ENCODE results near the gene RNF19B.
A peak's percentile ranks its signal among the peaks of the same experiment; 100 is the strongest.

RNF19B gene

GRCh38 chr1:32967888-32968568, 3.4 kb upstream of the RNF19B start:
- DNase-seq, result no peak

DNA sequence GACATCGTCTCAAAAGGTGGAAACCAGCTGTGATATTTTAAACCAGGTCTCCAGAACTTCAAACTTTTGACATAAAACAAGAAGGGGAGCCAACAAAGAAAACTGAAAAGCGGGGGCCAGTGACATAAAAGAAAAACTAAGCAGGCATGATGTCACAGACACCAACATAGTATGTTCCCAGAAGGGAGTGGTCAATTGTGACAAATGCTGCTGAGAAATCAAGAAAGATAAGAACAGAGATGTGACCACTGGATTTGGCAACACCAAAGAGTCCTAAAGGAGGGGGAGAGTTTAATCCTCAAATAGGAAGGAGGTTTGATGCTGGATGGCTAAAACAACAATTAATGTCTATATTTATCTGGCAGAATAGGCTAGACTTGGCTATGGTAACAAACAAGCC, 2.3 kb upstream of the RNF19B start:
- peak; percentile 14 for DNase-seq

GRCh38 chr1:32965251-32965747, 690 bp upstream of the RNF19B start:
- DNase-seq, result no peak

DNA sequence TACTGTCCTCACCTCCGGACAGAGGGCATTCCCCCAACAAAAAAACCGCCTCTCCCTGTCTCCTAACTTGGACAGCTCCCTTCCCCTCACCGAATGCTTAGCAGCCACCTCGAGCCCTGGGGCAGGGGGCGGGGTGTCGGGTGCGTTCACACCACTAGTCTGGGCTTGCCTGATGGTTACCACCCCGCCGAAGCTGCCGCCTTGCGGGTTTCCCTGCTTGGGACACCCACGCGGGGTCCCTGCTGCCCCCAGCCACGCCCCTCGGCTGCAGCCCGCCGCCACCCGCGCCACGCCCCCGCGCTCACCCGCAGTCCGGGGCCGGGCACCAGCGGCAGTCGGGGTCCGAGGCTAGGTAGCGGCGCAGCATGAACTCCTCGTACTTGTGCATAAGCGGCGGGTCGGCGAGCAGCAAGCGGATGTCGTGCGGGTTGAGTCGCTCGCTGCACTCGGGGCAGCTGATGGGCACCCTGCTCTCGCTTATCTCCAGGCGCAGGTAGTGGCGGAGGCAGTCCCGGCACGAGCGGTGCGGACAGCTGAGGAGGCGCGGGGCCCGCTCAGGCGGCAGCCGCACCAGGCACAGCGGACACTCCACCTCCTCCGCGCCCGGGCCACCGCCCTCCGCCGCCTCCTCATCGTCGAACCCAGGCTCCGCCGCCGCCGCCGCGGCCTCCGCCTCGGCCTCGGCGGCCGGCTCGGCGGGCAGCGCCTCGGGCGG, 706 bp downstream of the RNF19B start:
- no peak for DNase-seq

- DNase-seq, result peak; percentile 12
Measured at GRCh38 chr1:32962248-32962896, 2.2 kb downstream of the RNF19B start.

DNA sequence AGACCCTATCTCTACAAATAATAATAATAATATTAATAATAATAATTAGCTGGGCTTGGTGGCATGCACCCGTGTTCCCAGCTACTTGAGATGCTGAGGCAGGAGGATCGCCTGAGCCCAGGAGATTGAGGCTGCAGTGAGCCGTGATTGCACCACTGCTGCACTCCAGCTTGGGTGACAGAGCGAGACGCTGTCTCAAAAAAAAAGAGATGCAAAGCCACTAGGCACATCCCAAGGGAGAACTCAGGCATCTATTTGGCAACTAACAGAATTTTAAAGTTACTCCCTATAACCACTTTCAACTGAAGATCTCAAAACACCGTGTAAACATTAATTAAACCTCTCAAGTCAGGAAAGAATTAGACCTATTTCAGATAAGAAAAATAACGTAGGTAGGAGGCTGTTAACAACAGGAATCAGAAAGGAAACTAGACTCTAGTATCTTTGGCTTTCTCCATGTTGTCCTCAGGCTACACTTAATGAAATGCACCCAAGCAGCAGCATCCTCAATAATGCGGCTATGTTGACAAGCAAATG, 3.7 kb downstream of the RNF19B start:
- peak; percentile 9 for DNase-seq

- DNase-seq, result no peak
Measured at GRCh38 chr1:32960342-32960741, 4.3 kb downstream of the RNF19B start.

DNA sequence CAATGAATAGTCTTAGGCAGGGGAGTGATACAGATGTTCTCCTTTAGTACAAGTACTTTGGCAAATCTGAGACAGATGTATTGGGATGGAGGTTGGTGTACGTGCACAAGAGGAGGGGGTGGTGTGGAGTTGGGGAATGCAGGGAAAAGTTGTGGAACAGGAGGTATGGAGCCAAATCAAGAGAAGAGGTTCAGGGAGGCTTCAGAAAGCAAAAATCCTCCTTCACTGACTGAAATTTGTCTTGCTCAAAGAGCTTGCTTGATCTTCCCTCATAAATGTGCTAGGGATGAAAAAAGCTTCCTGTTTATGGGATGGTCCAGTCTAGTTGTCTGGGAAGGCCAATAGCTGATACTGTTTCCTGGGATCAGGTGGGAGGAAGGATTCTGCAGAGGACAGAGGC, 5.8 kb downstream of the RNF19B start:
- DNase-seq, result no peak

DNA sequence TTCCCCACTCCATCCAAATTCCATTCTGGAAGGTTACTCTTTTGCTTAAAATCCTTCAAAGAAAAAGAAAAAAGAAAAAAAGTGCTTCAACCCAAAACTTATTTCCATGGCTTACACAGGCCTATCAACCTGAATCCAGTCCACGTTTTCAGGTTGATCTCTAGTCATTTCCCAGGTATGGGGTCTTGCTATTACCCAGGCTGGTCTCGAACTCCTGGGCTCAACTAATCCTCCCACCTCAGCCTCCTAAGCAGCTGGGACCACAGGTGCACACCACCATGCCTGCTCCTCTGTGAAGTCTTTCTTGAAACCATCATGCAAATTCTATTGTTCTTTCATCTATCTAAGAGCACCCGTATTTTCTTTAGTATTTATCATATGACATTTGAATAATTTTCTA, 7.6 kb downstream of the RNF19B start:
- no peak for DNase-seq

- DNase-seq, result no peak
Measured at GRCh38 chr1:32954168-32954567, 10.4 kb downstream of the RNF19B start.

DNA sequence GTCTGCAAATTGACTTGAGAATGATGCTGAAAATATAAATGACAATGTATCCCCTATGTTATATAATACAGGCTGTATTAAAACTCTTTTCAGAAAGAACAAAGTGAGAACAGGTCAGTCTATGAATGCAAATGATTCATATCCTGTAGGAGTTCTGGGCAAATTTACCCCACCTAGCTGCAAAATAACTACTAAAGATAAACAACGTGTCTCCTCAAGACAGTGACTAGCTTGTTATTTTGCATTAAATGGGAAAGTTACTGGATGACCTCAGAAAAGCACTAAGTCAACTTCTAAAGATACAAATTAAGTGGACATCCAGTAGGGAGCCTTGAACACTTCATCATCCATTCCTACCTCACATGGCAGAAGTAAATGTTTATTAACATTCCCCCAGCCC, 11.1 kb downstream of the RNF19B start:
- no peak for DNase-seq

DNA sequence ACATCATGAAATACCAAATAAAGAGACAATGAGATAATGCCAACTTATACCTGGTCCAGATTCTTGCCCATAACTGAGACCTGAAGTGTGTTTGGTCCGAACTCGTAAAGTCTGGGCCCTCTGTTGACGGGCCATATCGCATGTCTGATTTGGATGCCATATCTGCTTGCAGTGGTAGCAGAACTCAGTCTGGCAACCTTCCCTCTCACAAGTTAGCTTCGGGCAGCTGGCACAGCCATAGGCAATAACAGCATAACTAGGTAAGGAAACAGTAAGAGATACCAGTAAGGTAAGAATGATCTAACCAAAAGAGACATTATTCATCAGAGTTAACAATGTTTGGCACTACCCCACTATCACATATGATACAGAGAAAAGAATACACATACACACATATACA, 15.1 kb downstream of the RNF19B start:
- DNase-seq, result no peak

GRCh38 chr1:32948905-32949304, 15.7 kb downstream of the RNF19B start:
- DNase-seq, result no peak

GRCh38 chr1:32948390-32948722, 16.3 kb downstream of the RNF19B start:
- DNase-seq, result no peak

DNA sequence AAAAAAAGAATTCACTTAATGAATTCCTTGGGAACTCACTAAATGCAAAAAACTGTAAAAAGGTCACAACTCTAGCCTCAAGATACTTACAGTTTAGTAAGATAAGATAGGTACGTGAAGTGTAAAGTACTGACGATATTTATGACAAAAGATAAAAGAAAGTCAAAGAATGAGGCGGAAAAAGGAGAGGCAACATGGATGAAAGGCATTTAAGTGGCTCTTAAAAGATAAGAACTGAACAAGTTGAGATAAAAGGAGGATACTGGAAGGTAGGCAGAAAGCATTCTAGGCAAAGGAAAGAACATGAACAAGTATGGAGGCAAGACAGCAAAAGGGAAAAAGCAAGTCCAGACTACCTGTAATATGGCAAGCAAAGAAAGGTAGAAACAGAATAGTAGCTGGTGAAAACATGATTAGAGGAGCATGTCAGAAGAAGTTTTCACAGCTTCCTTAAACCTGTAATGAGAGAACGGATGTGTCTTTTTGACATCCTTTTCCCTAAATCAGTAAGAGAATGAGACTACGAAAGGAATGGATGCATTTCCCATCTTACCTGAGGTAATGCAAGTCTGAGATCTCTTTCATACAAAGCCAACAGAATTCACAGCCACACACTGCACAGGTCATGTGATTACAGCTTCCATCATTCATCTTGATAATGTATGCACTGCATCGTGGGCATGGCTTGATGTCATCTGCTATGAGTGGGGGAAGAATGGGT, 16.8 kb downstream of the RNF19B start:
- DNase-seq, result no peak

- DNase-seq, result no peak
Measured at GRCh38 chr1:32946413-32946812, 18.2 kb downstream of the RNF19B start.

DNA sequence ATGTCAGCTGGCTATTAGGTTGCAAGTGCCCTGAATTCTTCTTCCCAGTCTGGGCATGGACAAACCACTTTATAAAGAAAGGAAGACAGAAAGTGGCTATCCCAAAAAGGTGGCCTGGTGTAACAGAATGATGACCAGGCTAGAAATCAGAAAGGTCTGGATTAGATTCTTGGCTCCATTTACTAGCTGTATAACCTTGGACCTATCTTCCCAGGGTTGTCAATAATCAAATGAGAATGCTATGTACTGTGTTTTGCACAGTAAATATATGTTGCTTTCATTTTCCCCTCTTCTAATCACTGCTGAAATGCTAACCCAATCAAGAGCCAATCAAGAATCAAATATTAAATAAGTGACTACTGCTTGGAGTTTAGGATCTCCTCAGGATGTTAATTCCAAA, 20.4 kb downstream of the RNF19B start:
- no peak for DNase-seq

- peak; percentile 15 for DNase-seq
Measured at GRCh38 chr1:32939655-32940371, 24.8 kb downstream of the RNF19B start.

GRCh38 chr1:32937061-32937460, 27.5 kb downstream of the RNF19B start:
- DNase-seq, result no peak

GRCh38 chr1:32934535-32934934, 30.1 kb downstream of the RNF19B start:
- no peak for DNase-seq

- DNase-seq, result peak; percentile 20
Measured at GRCh38 chr1:32933742-32934322, 30.8 kb downstream of the RNF19B start.

GRCh38 chr1:32931760-32932159, 32.8 kb downstream of the RNF19B start:
- no peak for DNase-seq

All from GF-D8 (cell line).